Regular cardiac myocyte (primary cell): Measurements from ENCODE around the gene SRRM3. TPM values are rescaled to one million over a fixed set of nuclear protein-coding genes. Genes with fewer than 3 reads are reported as not detected.

ENCODE experiments used
- total RNA-seq: library from RNA; depleted of rRNA; stranded (reverse); fragments of >200 nt; gene quantifications from 2 replicates; pipeline ENCODE4 v1.2.3, GENCODE V29; 2014

SRRM3 gene
- 0.38 and 0.56 TPM in 2 replicates for total RNA-seq

GRCh38 chr7:76201732-76202665 lies at the start of gene SRRM3:
Gene SRRM3, plus strand, starts transcription at chr7:76201896. Its CDS starts 33,171 bp downstream, at chr7:76235067.

DNA sequence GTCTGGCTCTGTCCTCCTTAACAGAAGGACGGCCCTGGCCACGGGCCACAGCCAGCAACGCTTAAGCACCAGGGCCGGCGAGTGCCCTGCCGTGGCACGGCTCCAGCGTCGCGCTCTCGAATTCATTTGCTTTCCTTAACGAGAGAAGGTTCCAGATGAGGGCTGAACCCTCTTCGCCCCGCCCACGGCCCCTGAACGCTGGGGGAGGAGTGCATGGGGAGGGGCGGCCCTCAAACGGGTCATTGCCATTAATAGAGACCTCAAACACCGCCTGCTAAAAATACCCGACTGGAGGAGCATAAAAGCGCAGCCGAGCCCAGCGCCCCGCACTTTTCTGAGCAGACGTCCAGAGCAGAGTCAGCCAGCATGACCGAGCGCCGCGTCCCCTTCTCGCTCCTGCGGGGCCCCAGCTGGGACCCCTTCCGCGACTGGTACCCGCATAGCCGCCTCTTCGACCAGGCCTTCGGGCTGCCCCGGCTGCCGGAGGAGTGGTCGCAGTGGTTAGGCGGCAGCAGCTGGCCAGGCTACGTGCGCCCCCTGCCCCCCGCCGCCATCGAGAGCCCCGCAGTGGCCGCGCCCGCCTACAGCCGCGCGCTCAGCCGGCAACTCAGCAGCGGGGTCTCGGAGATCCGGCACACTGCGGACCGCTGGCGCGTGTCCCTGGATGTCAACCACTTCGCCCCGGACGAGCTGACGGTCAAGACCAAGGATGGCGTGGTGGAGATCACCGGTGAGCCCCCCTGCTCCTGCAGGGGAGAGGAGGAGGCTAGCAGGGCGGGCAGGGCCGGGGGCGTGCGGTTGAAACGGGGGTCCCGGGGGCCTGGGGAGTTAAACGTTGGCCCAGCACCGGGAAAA lies 100.9 kb downstream of the SRRM3 start, which contains the start of gene HSPB1:
Gene HSPB1, plus strand, starts transcription at position 327 of the 855 bp plus-strand sequence. Its CDS starts 40 bp downstream, at position 367.

Other genes starting within 250 kb of the SRRM3 start
- 16.1 and 18.9 TPM in 2 replicates for gene TMEM120A, start 207.3 kb upstream of the SRRM3 start, total RNA-seq
- gene STYXL1, start 153.9 kb upstream of the SRRM3 start, total RNA-seq: 40.0 and 61.3 TPM in 2 replicates
- gene MDH2, start 153.8 kb upstream of the SRRM3 start, total RNA-seq: 24.5 and 43.9 TPM in 2 replicates
- 32.1 and 128 TPM in 2 replicates for gene HSPB1, start 100.8 kb downstream of the SRRM3 start, total RNA-seq
- 84.0 and 98.3 TPM in 2 replicates for gene YWHAG, start 157.1 kb downstream of the SRRM3 start, total RNA-seq
- 0.77 and 1.4 TPM in 2 replicates for gene SSC4D, start 207.8 kb downstream of the SRRM3 start, total RNA-seq
- gene ZP3, start 223.1 kb downstream of the SRRM3 start, total RNA-seq: 1.2 and 5.9 TPM in 2 replicates